ENCODE measurements around the gene ZNF827. TPM values are rescaled to one million over a fixed set of nuclear protein-coding genes. Genes with fewer than 3 reads are reported as not detected.

ZNF827 gene
- total and polyA plus RNA-seq, 2 of the 8 experiments (the other 6 are each of a cell fraction or from before 2014, with no cell fraction given): 25.3 to 26.2 TPM

DNA sequence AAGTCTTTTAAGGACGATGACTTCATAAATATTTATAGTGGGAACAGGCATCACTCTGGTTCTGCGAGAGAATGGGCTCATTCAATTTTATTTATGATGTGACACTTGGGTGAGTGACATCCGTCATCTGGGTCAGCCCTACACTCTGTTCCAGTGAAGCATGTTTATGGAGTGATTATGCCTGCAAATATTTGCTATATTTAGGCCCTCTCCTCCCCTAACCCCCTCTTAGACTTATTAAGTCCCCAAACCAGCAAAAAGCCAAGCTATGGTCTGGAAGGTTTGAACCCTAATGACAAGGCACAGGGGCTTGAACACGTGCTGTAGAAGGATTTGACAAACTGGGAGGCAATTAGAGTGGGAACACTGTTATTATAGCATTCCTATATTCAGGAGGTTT lies 202.8 kb downstream of the ZNF827 start:
- ChIA-PET POLR2A (ENCODE audit: partially characterized antibody) (interaction anchor here (1.2 kb wide), 1 partner anchor 112 kb away, joined by 4 read pairs; no protein-coding TSS in a partner anchor), CTCF (ENCODE audit: partially characterized antibody) (no interaction called here)
- H4K8ac ChIP-seq (ENCODE audit: extremely low read depth, insufficient read depth, low read length): 0 out of 2 replicates have a peak overlapping the region, but pooled peaks have one; percentile 53
- no peak overlapping the region for H3K4me2 ChIP-seq (ENCODE audit: insufficient read depth in 1 of 2, low read depth in 2 of 2, low read length in 2 of 2)
- WGBS, 2 experiments (ENCODE audit: extremely low coverage in 1 of 2, insufficient coverage in 1 of 2, insufficient read length in 1 of 2, insufficient replicate concordance in 2 of 2, low coverage in 1 of 2, low lambda C conversion rate in 2 of 2, missing lambda C conversion rate in 1 of 2): 91% methylated on average over 4 of the region's 4 CpGs; no CpG with 5 or more reads in 1 of the 2 experiments
- no peak overlapping the region for H2AK5ac ChIP-seq (ENCODE audit: low read depth, low read length)
- no peaks in the 10 kb centered on the region; the same call in 1 of the 2 replicates for H3K23me2 ChIP-seq (ENCODE audit: low read depth, low read length)
- H2BK120ac ChIP-seq (replicated peaks; ENCODE audit: low read depth, low read length): no peak overlapping the region
- H2BK5ac ChIP-seq (ENCODE audit: low read depth, low read length): no peak overlapping the region
- peak overlapping the region; percentile 5; the same call in 1 of the 2 replicates for H2BK15ac ChIP-seq (ENCODE audit: low read length)
- no peaks in the 10 kb centered on the region; a peak in 2 of 7 replicates for H3K27me3 ChIP-seq (replicated peaks in 1 of 4; ENCODE audit: control insufficient read depth in 3 of 4, extremely low read depth in 1 of 4, insufficient read depth in 3 of 4, low read length in 3 of 4)
- H3K4ac ChIP-seq (replicated peaks; ENCODE audit: insufficient read length, low read depth, low read length): no peak overlapping the region
- no peak overlapping the region for H2BK20ac ChIP-seq (ENCODE audit: low read length)
- no peak for DNase-seq (ENCODE audit: low read depth in 1 of 2, low spot score in 2 of 2)
- H3K56ac ChIP-seq (replicated peaks; ENCODE audit: insufficient read length, low read depth, low read length): no peak overlapping the region
- H3K9me3 ChIP-seq (ENCODE audit: insufficient read depth in 2 of 2, low read depth in 1 of 2, low read length in 1 of 2): no peaks in the 10 kb centered on the region
- no peak overlapping the region for H3K14ac ChIP-seq (ENCODE audit: insufficient read length)
- H4K5ac ChIP-seq (ENCODE audit: insufficient read length, low read depth, low read length): no peak overlapping the region
- H3K4me1 ChIP-seq (replicated peaks in 1 of 4; ENCODE audit: control insufficient read depth in 3 of 4, insufficient read depth in 4 of 4, low read length in 3 of 4): peaks cover 3 to 13% (median 9%) of the 10 kb centered on the region in 4 experiments
- H2BK12ac ChIP-seq (ENCODE audit: low read depth, low read length): peak overlapping the region; percentile 61; the same call in 1 of the 2 replicates
- H3K36me3 ChIP-seq (ENCODE audit: control insufficient read depth in 2 of 4, insufficient read depth in 4 of 4, low read length in 3 of 4): no peaks in the 10 kb centered on the region
- H3K18ac ChIP-seq (ENCODE audit: extremely low read depth, low read length): no peak overlapping the region
- no peaks in the 10 kb centered on the region for H4K20me1 ChIP-seq (replicated peaks in 1 of 2; ENCODE audit: control insufficient read depth in 1 of 2, insufficient read depth in 2 of 2, low read length in 2 of 2)
- no peak overlapping the region for H3K27ac ChIP-seq (ENCODE audit: low read depth, low read length)
- H4K91ac ChIP-seq (replicated peaks; ENCODE audit: insufficient read length, low read length): peak overlapping the region; percentile 13
- no peak overlapping the region for H3K4me3 ChIP-seq (ENCODE audit: extremely low read depth in 1 of 4, insufficient read depth in 2 of 4, low read depth in 3 of 4, low read length in 4 of 4)
- H3K9ac ChIP-seq (replicated peaks in 1 of 4; ENCODE audit: extremely low read depth in 1 of 4, low read depth in 3 of 4, low read length in 3 of 4): no peak overlapping the region
- H2AFZ ChIP-seq (ENCODE audit: low read length): no peak overlapping the region
- no peak overlapping the region for H3K23ac ChIP-seq (ENCODE audit: insufficient read length)
- no peaks in the 10 kb centered on the region for H3K79me2 ChIP-seq (ENCODE audit: control insufficient read depth in 1 of 2, insufficient read depth in 2 of 2, low read length in 2 of 2)
- H3K79me1 ChIP-seq (ENCODE audit: low read depth, low read length): no peaks in the 10 kb centered on the region
- TF ChIP-seq SP4 (IDR thresholded peaks at IDR 0.05; ENCODE audit: low read length) (no peak), CHD1 (IDR thresholded peaks at IDR 0.05; ENCODE audit: low read depth, low read length) (no peak)
- no peak for FAIRE-seq

Data from H1 (cell line).